GM12873 (cell line): ENCODE measurements around the gene TAS2R41.

ENCODE experiments used
- CTCF ChIP-seq: IDR thresholded peaks from 2 replicates; pipeline ENCODE4 v1.5.1; 2012; ENCODE audit warnings: low read depth, mild to moderate bottlenecking, moderate library complexity, low read length, control low read depth; ENCODE audit not compliant: insufficient read depth; ENCODE audit errors: missing control alignments

The TAS2R41 gene, protein sequence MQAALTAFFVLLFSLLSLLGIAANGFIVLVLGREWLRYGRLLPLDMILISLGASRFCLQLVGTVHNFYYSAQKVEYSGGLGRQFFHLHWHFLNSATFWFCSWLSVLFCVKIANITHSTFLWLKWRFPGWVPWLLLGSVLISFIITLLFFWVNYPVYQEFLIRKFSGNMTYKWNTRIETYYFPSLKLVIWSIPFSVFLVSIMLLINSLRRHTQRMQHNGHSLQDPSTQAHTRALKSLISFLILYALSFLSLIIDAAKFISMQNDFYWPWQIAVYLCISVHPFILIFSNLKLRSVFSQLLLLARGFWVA

GRCh38 chr7:143477501-143478150 lies at the start of gene TAS2R41:
Gene TAS2R41 (plus strand): TSS chr7:143477873. CDS start chr7:143477873, 0 bp downstream.
- no peak for TF ChIP-seq CTCF

GRCh38 chr7:143429770-143430698 lies 47.6 kb upstream of the TAS2R41 start:
- TF ChIP-seq CTCF, result no peak

DNA sequence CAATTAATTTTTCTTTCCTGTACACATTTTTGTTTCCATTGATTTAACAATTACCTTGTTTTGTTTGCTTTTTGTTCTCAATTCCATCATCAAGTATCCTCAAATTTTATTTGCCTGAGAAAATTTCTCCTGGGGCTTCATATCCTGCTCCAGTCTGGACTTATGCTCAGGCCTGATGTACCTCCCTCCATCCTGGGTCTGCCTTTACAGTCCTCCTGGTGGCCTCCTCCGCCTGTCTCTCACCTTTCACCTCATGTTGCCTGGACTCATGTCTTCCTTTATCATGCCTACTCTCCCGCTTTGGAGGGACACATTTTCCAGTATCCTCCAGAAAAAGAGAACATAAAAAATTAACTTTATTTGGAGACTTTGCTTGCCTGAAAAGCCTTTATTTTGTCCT lies 46.6 kb upstream of the TAS2R41 start:
- no peak for TF ChIP-seq CTCF

DNA sequence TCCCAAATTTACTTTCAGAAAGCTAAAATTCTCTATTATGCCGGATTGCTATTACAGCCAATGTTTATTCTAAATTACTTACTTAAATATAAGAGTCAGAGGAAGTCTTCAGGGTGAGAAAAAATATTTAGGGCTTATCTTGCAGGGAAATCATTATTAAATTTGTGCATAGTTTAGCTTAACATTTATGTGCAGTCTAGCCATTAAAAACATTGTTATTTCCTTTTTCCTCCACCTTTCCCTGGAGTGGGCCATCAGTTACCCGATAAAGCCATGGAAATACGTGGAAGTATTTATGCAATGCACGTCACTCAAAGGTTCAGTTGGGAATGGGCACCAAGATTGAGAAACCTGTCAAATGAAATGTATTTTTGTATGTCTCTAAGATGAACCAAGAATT lies 43.9 kb upstream of the TAS2R41 start:
- no peak for TF ChIP-seq CTCF

DNA sequence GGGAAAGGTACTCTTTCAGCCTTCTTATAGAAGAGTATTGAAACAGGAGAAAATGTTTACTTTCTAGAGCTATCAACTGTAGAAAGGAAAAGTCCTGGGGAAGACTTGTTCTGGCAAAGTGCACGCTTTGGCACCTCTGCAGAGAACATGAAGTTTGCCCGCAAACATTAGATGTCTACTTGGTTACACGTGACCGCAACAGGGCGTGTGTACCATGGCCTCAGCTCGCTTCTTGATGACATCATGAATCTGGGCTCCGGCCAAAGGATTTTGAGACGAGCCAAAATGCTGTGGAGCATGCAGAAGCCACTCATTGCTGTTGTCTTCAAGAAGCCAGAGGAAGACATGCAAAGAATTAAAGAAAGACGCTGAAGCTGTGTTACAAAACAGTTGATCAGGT lies 43.0 kb upstream of the TAS2R41 start:
- TF ChIP-seq CTCF, result no peak

- no peak for TF ChIP-seq CTCF
These were observed 42.4 kb upstream of the TAS2R41 start for GRCh38 chr7:143435266-143435665.
